Uterus (tissue), 4 donors: Measurements from ENCODE around the gene CAMK1D. TPM values are rescaled to one million over a fixed set of nuclear protein-coding genes. Genes with fewer than 3 reads are reported as not detected.

Source experiments
- DNase-seq, 2 donors: peaks; one replicate each; pipeline ENCODE4 v3.0.0-alpha.2; 2019 to 2020
- H3K27ac ChIP-seq, 2 donors: fragments of 200-600 bp; sonication (generic); 1 replicate in 1 of 2; 2 replicates in 1 of 2; pipeline ENCODE4 v1.5.1; 2016 to 2018
- H3K27me3 ChIP-seq, 2 donors: fragments of 200-600 bp; sonication (generic); one replicate each; pipeline ENCODE4 v1.5.1; 2018 to 2019; ENCODE audit warnings: control low read depth in 1 of 2
- H3K36me3 ChIP-seq, 2 donors: fragments of 200-600 bp; sonication (generic); one replicate each; pipeline ENCODE4 v1.5.1; 2019; ENCODE audit warnings: control low read depth in 1 of 2
- H3K4me1 ChIP-seq, 2 donors: fragments of 200-600 bp; sonication (generic); one replicate each; pipeline ENCODE4 v1.5.1; 2018 to 2019; ENCODE audit warnings: control low read depth in 1 of 2
- H3K4me3 ChIP-seq, 2 donors: fragments of 200-600 bp; sonication (generic); 1 replicate in 1 of 2; 2 replicates in 1 of 2; pipeline ENCODE4 v1.5.1; 2018 to 2019; ENCODE audit warnings: mild to moderate bottlenecking in 1 of 2
- H3K9me3 ChIP-seq, 2 donors: fragments of 200-600 bp; sonication (generic); one replicate each; pipeline ENCODE4 v1.5.1; 2019; ENCODE audit warnings: control low read depth in 1 of 2
- POLR2A ChIP-seq, 2 donors: fragments of 450-650 bp; IDR thresholded peaks; one replicate each; pipeline ENCODE4 v1.6.1; 2016; ENCODE audit warnings: antibody characterized with exemption in 2 of 2, mild to moderate bottlenecking in 1 of 2, moderate library complexity in 1 of 2
- intact Hi-C: fragments of 100-400 bp; cut with DNase I; formaldehyde crosslinking; loops from one replicate; pipeline ENCODE4 v1.15.1; 2023; ENCODE audit warnings: low total_unique reads
- total RNA-seq, 4 donors: library from RNA; depleted of rRNA in 3 of 4; stranded (reverse); fragments of >200 nt in 3 of 4; gene quantifications; one replicate each; pipeline versions ENCODE4 v1.1.0 to v1.2.4, GENCODE V29; 2014 to 2023
- TF ChIP-seq, protein P1 (sequence below), 4 experiments: fragments of 200-600 bp in 2 of 4; fragments of 450-650 bp in 2 of 4; sonication (generic) in 2 of 4; IDR thresholded peaks; one replicate each; pipeline ENCODE4 v1.5.1; 2016 to 2019; ENCODE audit warnings: antibody characterized with exemption in 4 of 4, mild to moderate bottlenecking in 2 of 4, moderate library complexity in 1 of 4
- donor health status: DM: yes; HTN: yes; CAD: no.

The CAMK1D gene
- total RNA-seq, 4 donors from 2014 or later, result 3.5 to 48.4 (median 10.8) TPM

GRCh38 chr10:12657489-12657888 is 308.1 kb downstream of the CAMK1D start:
- H3K27me3 ChIP-seq, result no peaks in the 10 kb centered on the region
- intact Hi-C loops, result loop anchor here (10.0 kb wide), 1 partner anchor 393 kb away; no protein-coding TSS in a partner anchor
- H3K27ac ChIP-seq, result no peak overlapping the region
- TF ChIP-seq POLR2A (IDR thresholded peaks at IDR 0.05), result no peak
- TF ChIP-seq, protein P1, sequence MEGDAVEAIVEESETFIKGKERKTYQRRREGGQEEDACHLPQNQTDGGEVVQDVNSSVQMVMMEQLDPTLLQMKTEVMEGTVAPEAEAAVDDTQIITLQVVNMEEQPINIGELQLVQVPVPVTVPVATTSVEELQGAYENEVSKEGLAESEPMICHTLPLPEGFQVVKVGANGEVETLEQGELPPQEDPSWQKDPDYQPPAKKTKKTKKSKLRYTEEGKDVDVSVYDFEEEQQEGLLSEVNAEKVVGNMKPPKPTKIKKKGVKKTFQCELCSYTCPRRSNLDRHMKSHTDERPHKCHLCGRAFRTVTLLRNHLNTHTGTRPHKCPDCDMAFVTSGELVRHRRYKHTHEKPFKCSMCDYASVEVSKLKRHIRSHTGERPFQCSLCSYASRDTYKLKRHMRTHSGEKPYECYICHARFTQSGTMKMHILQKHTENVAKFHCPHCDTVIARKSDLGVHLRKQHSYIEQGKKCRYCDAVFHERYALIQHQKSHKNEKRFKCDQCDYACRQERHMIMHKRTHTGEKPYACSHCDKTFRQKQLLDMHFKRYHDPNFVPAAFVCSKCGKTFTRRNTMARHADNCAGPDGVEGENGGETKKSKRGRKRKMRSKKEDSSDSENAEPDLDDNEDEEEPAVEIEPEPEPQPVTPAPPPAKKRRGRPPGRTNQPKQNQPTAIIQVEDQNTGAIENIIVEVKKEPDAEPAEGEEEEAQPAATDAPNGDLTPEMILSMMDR (IDR thresholded peaks at IDR 0.05), result no peak
- no peaks in the 10 kb centered on the region for H3K4me1 ChIP-seq
- H3K4me3 ChIP-seq, result no peak overlapping the region
- DNase-seq, result no peak
- no peaks in the 10 kb centered on the region for H3K36me3 ChIP-seq
- H3K9me3 ChIP-seq, result peaks cover 0 to 3% of the 10 kb centered on the region in 2 donors

GRCh38 chr10:12658526-12658925 is 309.2 kb downstream of the CAMK1D start:
- Histone ChIP-seq H3K27me3 (no peaks in the 10 kb centered on the region), H3K9me3 (peaks cover 0 to 3% of the 10 kb centered on the region in 2 donors), H3K4me3 (no peak overlapping the region), H3K36me3 (no peaks in the 10 kb centered on the region), H3K27ac (no peak overlapping the region), H3K4me1 (no peaks in the 10 kb centered on the region)
- intact Hi-C loops, result loop anchor here (10.0 kb wide), 1 partner anchor 394 kb away; no protein-coding TSS in a partner anchor
- TF ChIP-seq, protein P1 (IDR thresholded peaks at IDR 0.05), result no peak
- no peak for TF ChIP-seq POLR2A (IDR thresholded peaks at IDR 0.05)
- DNase-seq, result no peak

DNA sequence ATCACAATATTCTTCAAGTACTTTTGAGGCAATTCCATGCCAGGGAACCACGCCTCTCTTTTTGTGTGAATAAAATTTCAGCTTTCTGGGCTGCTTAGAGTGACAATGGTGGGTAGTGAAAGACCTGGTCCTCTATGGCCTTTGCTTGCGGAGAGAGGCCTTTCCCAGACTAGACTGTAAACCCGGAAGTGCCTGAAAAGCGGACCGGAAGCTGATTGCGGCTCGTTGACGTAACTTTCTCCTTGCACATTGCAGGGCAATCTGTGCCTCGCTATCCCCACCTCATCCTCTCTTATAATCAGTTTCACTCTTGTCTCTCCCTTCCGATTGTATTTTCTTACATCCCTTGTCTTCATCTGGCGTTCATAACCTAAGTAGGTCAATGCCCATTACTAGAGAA is 310.4 kb downstream of the CAMK1D start:
- TF ChIP-seq, protein P1 (IDR thresholded peaks at IDR 0.05), result no peak
- TF ChIP-seq POLR2A (IDR thresholded peaks at IDR 0.05), result no peak
- Histone ChIP-seq H3K4me1 (no peaks in the 10 kb centered on the region), H3K36me3 (no peaks in the 10 kb centered on the region), H3K9me3 (no peaks in the 10 kb centered on the region), H3K27ac (no peak overlapping the region), H3K27me3 (no peaks in the 10 kb centered on the region), H3K4me3 (no peak overlapping the region)
- intact Hi-C loops, result loop anchor here (10.0 kb wide), 1 partner anchor 395 kb away; no protein-coding TSS in a partner anchor
- no peak for DNase-seq

- no peak for DNase-seq
Observed at GRCh38 chr10:12660812-12661211, 311.5 kb downstream of the CAMK1D start.

GRCh38 chr10:12661671-12662070 is 312.3 kb downstream of the CAMK1D start:
- Histone ChIP-seq H3K36me3 (no peaks in the 10 kb centered on the region), H3K27ac (no peak overlapping the region), H3K4me1 (no peaks in the 10 kb centered on the region), H3K4me3 (no peak overlapping the region), H3K9me3 (no peaks in the 10 kb centered on the region), H3K27me3 (no peaks in the 10 kb centered on the region)
- TF ChIP-seq, protein P1 (IDR thresholded peaks at IDR 0.05), result no peak
- TF ChIP-seq POLR2A (IDR thresholded peaks at IDR 0.05), result no peak
- intact Hi-C loops, result no loop called here
- no peak for DNase-seq

More at GRCh38 chr10:12660812-12661211, 311.5 kb downstream of the CAMK1D start:
- Histone ChIP-seq H3K4me1 (no peaks in the 10 kb centered on the region), H3K36me3 (no peaks in the 10 kb centered on the region), H3K27ac (no peak overlapping the region), H3K27me3 (no peaks in the 10 kb centered on the region), H3K9me3 (no peaks in the 10 kb centered on the region), H3K4me3 (no peak overlapping the region)
- intact Hi-C loops, result no loop called here
- TF ChIP-seq, protein P1 (IDR thresholded peaks at IDR 0.05), result no peak
- TF ChIP-seq POLR2A (IDR thresholded peaks at IDR 0.05), result no peak
